Diencephalon (tissue), 1 donor: Measurements from ENCODE around the gene RHBDD1. TPM values are rescaled to one million over a fixed set of nuclear protein-coding genes. Genes with fewer than 3 reads are reported as not detected.

ENCODE experiments used
- small RNA-seq: library from RNA; depleted of rRNA; stranded (forward); fragments of <200 nt; gene quantifications from one replicate; pipeline ENCODE3, GENCODE V24; 2014
- total RNA-seq: library from RNA; depleted of rRNA; stranded (reverse); fragments of >200 nt; gene quantifications from one replicate; pipeline ENCODE4 v1.2.3, GENCODE V29; 2014

Gene RHBDD1
- 57.7 TPM for total RNA-seq

GRCh38 chr2:226835796-226836547 lies at the start of gene RHBDD1:
RHBDD1 (plus strand) TSS chr2:226836054; CDS start chr2:226864694, 28,640 bp downstream.

DNA sequence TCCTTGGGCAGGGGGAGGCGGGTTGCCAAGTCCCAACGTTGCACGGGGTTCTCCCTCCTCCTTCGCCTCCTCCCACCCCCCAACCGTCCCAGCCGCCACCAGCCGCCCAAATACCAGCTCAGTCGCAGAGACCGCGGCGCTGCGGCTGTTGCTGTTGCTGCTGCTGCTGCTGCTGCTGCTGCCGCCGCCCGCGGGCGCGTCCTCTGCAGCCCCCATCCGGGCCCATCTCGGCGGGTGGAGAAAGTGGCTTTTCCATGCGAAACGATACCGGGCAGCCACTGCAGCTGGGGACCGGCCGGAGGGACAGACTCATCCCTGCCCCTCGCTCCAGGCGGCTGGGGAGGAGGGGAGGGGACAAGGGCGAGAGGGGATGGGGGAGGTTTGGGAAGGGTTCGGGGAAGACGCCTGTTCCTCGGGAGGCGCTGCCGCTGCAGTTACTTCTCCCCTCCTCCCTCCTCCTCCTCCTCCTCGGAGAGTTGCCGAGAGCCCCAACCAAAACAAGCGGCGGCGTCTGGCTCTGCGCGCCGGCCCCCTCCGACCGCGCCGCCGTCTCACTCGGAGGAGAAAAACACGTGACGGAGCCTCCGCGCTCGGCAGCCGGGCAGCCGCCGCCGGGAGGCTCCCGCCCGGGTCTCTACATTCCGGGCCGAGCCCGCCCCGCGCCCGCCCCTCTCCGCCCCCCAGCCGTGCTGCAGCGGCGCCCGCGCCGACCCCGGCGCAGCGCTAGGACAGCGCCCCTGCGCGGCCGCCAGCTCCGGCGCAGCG lies 36.5 kb upstream of the RHBDD1 start, which contains the start of gene IRS1:
Gene IRS1 (minus strand): TSS at position 610 of the 765 bp plus-strand sequence. CDS start 1,082 bp downstream, outside the sequence.

Small RNAs within 50 kb of the gene (small RNA-seq; reads per million reads assigned to genes)
- gene RF00554, result not detected

Other genes with a start within 250 kb of the RHBDD1 start
- 10.8 TPM for gene IRS1, start 36.2 kb upstream of the RHBDD1 start, total RNA-seq